Hepatocyte (in vitro differentiated cells): ENCODE results near the gene VARS1. TPM values are rescaled to one million over a fixed set of nuclear protein-coding genes. Genes with fewer than 3 reads are reported as not detected.

ENCODE experiments used
- DNase-seq: peaks from one replicate; pipeline ENCODE4 v3.0.0-alpha.2; 2016; ENCODE audit warnings: low spot score
- H2AFZ ChIP-seq: fragments of 200-600 bp; sonication (generic); 2 replicates; pipeline ENCODE4 v1.6.0; 2016; ENCODE audit warnings: antibody characterized with exemption, mild to moderate bottlenecking
- H3K27ac ChIP-seq: fragments of 200-600 bp; sonication (generic); 2 replicates; pipeline ENCODE4 v1.5.1; 2016; ENCODE audit warnings: mild to moderate bottlenecking
- H3K27me3 ChIP-seq: fragments of 200-600 bp; sonication (generic); 2 replicates; pipeline ENCODE4 v1.6.1; 2016
- H3K36me3 ChIP-seq: fragments of 200-600 bp; sonication (generic); replicated peaks from 2 replicates; pipeline ENCODE4 v1.5.1; 2016; ENCODE audit warnings: low read depth; ENCODE audit not compliant: insufficient read depth
- H3K4me1 ChIP-seq: fragments of 200-600 bp; sonication (generic); 2 replicates; pipeline ENCODE4 v1.5.1; 2016; ENCODE audit warnings: mild to moderate bottlenecking, moderate library complexity; ENCODE audit not compliant: insufficient read depth
- H3K4me2 ChIP-seq: fragments of 200-600 bp; sonication (generic); 2 replicates; pipeline ENCODE4 v1.6.0; 2016
- H3K4me3 ChIP-seq: fragments of 200-600 bp; sonication (generic); 2 replicates; pipeline ENCODE4 v1.5.1; 2016; ENCODE audit warnings: mild to moderate bottlenecking
- H3K79me2 ChIP-seq: fragments of 200-600 bp; sonication (generic); 2 replicates; pipeline ENCODE4 v1.6.0; 2017; ENCODE audit warnings: mild to moderate bottlenecking
- H3K9me2 ChIP-seq: fragments of 200-600 bp; sonication (generic); replicated peaks from 2 replicates; pipeline ENCODE4 v1.6.0; 2017; ENCODE audit warnings: mild to moderate bottlenecking; ENCODE audit not compliant: insufficient read depth
- H3K9me3 ChIP-seq: fragments of 200-600 bp; sonication (generic); 2 replicates; pipeline ENCODE4 v1.5.1; 2016; ENCODE audit warnings: low read depth, mild to moderate bottlenecking
- H4K20me1 ChIP-seq: fragments of 200-600 bp; sonication (generic); 2 replicates; pipeline ENCODE4 v1.6.0; 2016; ENCODE audit warnings: mild to moderate bottlenecking; ENCODE audit not compliant: insufficient read depth, poor library complexity, severe bottlenecking
- CTCF ChIP-seq: fragments of 200-600 bp; sonication (generic); IDR thresholded peaks from 2 replicates; pipeline ENCODE4 v1.5.1; 2016; ENCODE audit warnings: antibody characterized with exemption, mild to moderate bottlenecking; ENCODE audit not compliant: poor library complexity
- EZH2 ChIP-seq: fragments of 200-600 bp; sonication (generic); IDR thresholded peaks from 2 replicates; pipeline ENCODE4 v1.6.1; 2016; ENCODE audit warnings: antibody characterized with exemption, mild to moderate bottlenecking, borderline replicate concordance
- EZH2phosphoT487 ChIP-seq: fragments of 200-600 bp; sonication (generic); IDR thresholded peaks from one replicate; pipeline ENCODE4 v1.6.1; 2018; ENCODE audit warnings: antibody characterized with exemption, mild to moderate bottlenecking, low read depth, moderate library complexity; ENCODE audit not compliant: unreplicated experiment, severe bottlenecking
- WGBS: methylation state at CpG from one replicate; pipeline ENCODE4 v1.1.6; 2016; ENCODE audit warnings: low lambda C conversion rate; ENCODE audit errors: missing lambda C conversion rate; 5-methylcytosine and 5-hydroxymethylcytosine counted together
- polyA plus RNA-seq: library from polyadenylated mRNA; unstranded; fragments of >200 nt; fragmentation: Nextera tagmentation; extraction: Ambion mirVana; gene quantifications from 2 replicates; pipeline ENCODE4 v1.2.1, GENCODE V29; 2016
- total RNA-seq: library from RNA; depleted of rRNA; stranded (reverse); fragments of >200 nt; gene quantifications from 2 replicates; pipeline ENCODE4 v1.2.3, GENCODE V29; 2014

VARS1 gene
- total and polyA plus RNA-seq, 2 experiments from 2014 or later, result 36.6 to 51.0 TPM

- TF ChIP-seq CTCF (no peak), EZH2 (no peak), EZH2phosphoT487 (no peak)
- Histone ChIP-seq H3K4me3 (no peak overlapping the region), H3K4me1 (peaks cover 8% of the 10 kb centered on the region), H3K4me2 (no peak overlapping the region), H2AFZ (no peak overlapping the region), H3K9me2 (no peaks in the 10 kb centered on the region), H4K20me1 (no peaks in the 10 kb centered on the region), H3K9me3 (no peaks in the 10 kb centered on the region), H3K27me3 (no peaks in the 10 kb centered on the region), H3K27ac (no peak overlapping the region), H3K79me2 (no peaks in the 10 kb centered on the region), H3K36me3 (no peaks in the 10 kb centered on the region)
- WGBS, result 91% methylated on average over 18 of the region's 18 CpGs
- no peak for DNase-seq
Observed at GRCh38 chr6:31768363-31769257, 26.9 kb downstream of the VARS1 start.

GRCh38 chr6:31767096-31767645, 28.4 kb downstream of the VARS1 start:
- no peaks in the 10 kb centered on the region for H3K9me3 ChIP-seq
- H3K4me1 ChIP-seq, result peaks cover 8% of the 10 kb centered on the region
- H4K20me1 ChIP-seq, result no peaks in the 10 kb centered on the region
- no peak overlapping the region for H3K4me2 ChIP-seq
- no peaks in the 10 kb centered on the region for H3K9me2 ChIP-seq
- no peaks in the 10 kb centered on the region for H3K36me3 ChIP-seq
- no peak overlapping the region for H2AFZ ChIP-seq
- WGBS, result 88% methylated on average over 6 of the region's 6 CpGs
- H3K27me3 ChIP-seq, result no peaks in the 10 kb centered on the region
- no peak overlapping the region for H3K27ac ChIP-seq
- H3K4me3 ChIP-seq, result no peak overlapping the region
- no peak for TF ChIP-seq EZH2
- TF ChIP-seq CTCF, result no peak
- TF ChIP-seq EZH2phosphoT487, result no peak
- DNase-seq, result no peak
- no peaks in the 10 kb centered on the region for H3K79me2 ChIP-seq

- Histone ChIP-seq H3K4me3 (no peak overlapping the region), H4K20me1 (no peaks in the 10 kb centered on the region), H3K9me3 (no peaks in the 10 kb centered on the region), H3K4me1 (peaks cover 8% of the 10 kb centered on the region), H3K27me3 (no peaks in the 10 kb centered on the region), H3K79me2 (no peaks in the 10 kb centered on the region), H2AFZ (no peak overlapping the region), H3K9me2 (no peaks in the 10 kb centered on the region), H3K27ac (no peak overlapping the region), H3K4me2 (peak overlapping the region; percentile 48), H3K36me3 (no peaks in the 10 kb centered on the region)
- no peak for DNase-seq
- 73% methylated on average over 39 of the region's 42 CpGs for WGBS
- no peak for TF ChIP-seq EZH2
- TF ChIP-seq CTCF, result no peak
- no peak for TF ChIP-seq EZH2phosphoT487
Observed at GRCh38 chr6:31765910-31766794, 29.4 kb downstream of the VARS1 start.
